Fibroblast of lung (primary cell): ENCODE data around the gene PKP1. TPM values are rescaled to one million over a fixed set of nuclear protein-coding genes. Genes with fewer than 3 reads are reported as not detected.

ENCODE experiments used
- DNase-seq, 2 donors: peaks; one replicate each; pipeline versions ENCODE4 v3.0.0 to v3.0.0-alpha.2; 2010; ENCODE audit warnings: low read depth in 2 of 2
- H2AFZ ChIP-seq: 2 replicates; pipeline ENCODE4 v1.5.1; 2012; ENCODE audit warnings: low read length, control low read depth, inconsistent platforms
- H3K27ac ChIP-seq: 2 replicates; pipeline ENCODE4 v1.5.1; 2011; ENCODE audit warnings: low read length, control low read depth; ENCODE audit not compliant: insufficient read depth
- H3K27me3 ChIP-seq: 2 replicates; pipeline ENCODE4 v1.5.1; 2011; ENCODE audit warnings: mild to moderate bottlenecking, low read length; ENCODE audit not compliant: control insufficient read depth, insufficient read depth
- H3K36me3 ChIP-seq: 2 replicates; pipeline ENCODE4 v1.5.1; 2011; ENCODE audit warnings: low read length; ENCODE audit not compliant: control insufficient read depth, insufficient read depth
- H3K4me1 ChIP-seq: 2 replicates; pipeline ENCODE4 v1.5.1; 2011; ENCODE audit warnings: low read length; ENCODE audit not compliant: control insufficient read depth, insufficient read depth; ENCODE audit errors: extremely low read depth
- H3K4me2 ChIP-seq: 2 replicates; pipeline ENCODE4 v1.5.1; 2011; ENCODE audit warnings: low read length, control low read depth; ENCODE audit not compliant: insufficient read depth; ENCODE audit errors: extremely low read depth
- H3K4me3 ChIP-seq, 4 experiments: fragments of 200-600 bp in 1 of 4; sonication (generic) in 1 of 4; replicated peaks in 1 of 4; 2 replicates each; pipeline ENCODE4 v1.5.1; 2011 to 2016; ENCODE audit warnings: low read length in 4 of 4, low read depth in 3 of 4, mild to moderate bottlenecking in 3 of 4, control low read depth in 2 of 4, inconsistent platforms in 1 of 4, mixed read lengths in 1 of 4; ENCODE audit not compliant: insufficient read depth in 1 of 4; ENCODE audit errors: control extremely low read depth in 1 of 4
- H3K79me2 ChIP-seq: 2 replicates; pipeline ENCODE4 v1.5.1; 2012; ENCODE audit warnings: mild to moderate bottlenecking, low read length, inconsistent platforms; ENCODE audit not compliant: control insufficient read depth, insufficient read depth
- H3K9ac ChIP-seq: 2 replicates; pipeline ENCODE4 v1.5.1; 2011; ENCODE audit warnings: mild to moderate bottlenecking, low read length, control low read depth; ENCODE audit not compliant: insufficient read depth
- H3K9me3 ChIP-seq: 2 replicates; pipeline ENCODE4 v1.5.1; 2012; ENCODE audit warnings: low read depth, low read length; ENCODE audit not compliant: control insufficient read depth, insufficient read depth
- H4K20me1 ChIP-seq: 2 replicates; pipeline ENCODE4 v1.5.1; 2011; ENCODE audit warnings: low read length; ENCODE audit not compliant: control insufficient read depth, insufficient read depth; ENCODE audit errors: extremely low read depth
- CTCF ChIP-seq, 2 donors: IDR thresholded peaks in 1 of 2; conservative IDR thresholded peaks in 1 of 2; 1 replicate in 1 of 2; 2 replicates in 1 of 2; pipeline ENCODE4 v1.5.1; 2011 to 2012; ENCODE audit warnings: low read length in 2 of 2, control low read depth in 1 of 2, inconsistent platforms in 1 of 2, low read depth in 1 of 2, mild to moderate bottlenecking in 1 of 2
- EZH2 ChIP-seq: IDR thresholded peaks from 2 replicates; pipeline ENCODE4 v1.5.1; 2012; ENCODE audit warnings: low read length, control low read depth, mild to moderate bottlenecking; ENCODE audit errors: missing control alignments
- polyA plus RNA-seq, 2 donors: library from polyadenylated mRNA; depleted of rRNA in 1 of 2; stranded (reverse) in 1 of 2; unstranded in 1 of 2; fragments of >200 nt; gene quantifications; 2 replicates each; pipeline ENCODE4 v1.2.1, GENCODE V29; 2011 to 2012; ENCODE audit warnings: missing spikeins in 1 of 2
- total RNA-seq: library from RNA; depleted of rRNA; stranded (reverse); fragments of >200 nt; gene quantifications from 2 replicates; pipeline ENCODE4 v1.2.1, GENCODE V29; 2014

Gene PKP1
- total and polyA plus RNA-seq, 2 donors (not counting 1 experiment from before 2014, with no cell fraction given), result under 0.01 to 0.08 TPM

- no peaks in the 10 kb centered on the region for H3K36me3 ChIP-seq
- TF ChIP-seq EZH2, result no peak
- TF ChIP-seq CTCF (conservative IDR thresholded peaks at IDR 0.05 in 1 of 2, IDR thresholded peaks at IDR 0.05 in 1 of 2; ENCODE audit: low read depth in 1 of 2, low read length in 2 of 2), result no peak
- H3K4me1 ChIP-seq, result peaks cover 32% of the 10 kb centered on the region
- H3K4me3 ChIP-seq, result no peak overlapping the region
- H3K4me2 ChIP-seq, result no peak overlapping the region
- H3K79me2 ChIP-seq, result no peaks in the 10 kb centered on the region
- no peaks in the 10 kb centered on the region for H4K20me1 ChIP-seq
- no peaks in the 10 kb centered on the region for H3K9me3 ChIP-seq
- H2AFZ ChIP-seq, result no peak overlapping the region
- no peak for DNase-seq
- no peaks in the 10 kb centered on the region for H3K27me3 ChIP-seq
- no peak overlapping the region for H3K27ac ChIP-seq
- H3K9ac ChIP-seq, result no peak overlapping the region
Observed at GRCh38 chr1:201264072-201264471, 19.2 kb upstream of the PKP1 start.

- Histone ChIP-seq H2AFZ (no peak overlapping the region), H3K9me3 (no peaks in the 10 kb centered on the region), H3K27me3 (no peaks in the 10 kb centered on the region), H3K9ac (no peak overlapping the region), H3K36me3 (no peaks in the 10 kb centered on the region), H3K27ac (no peak overlapping the region), H4K20me1 (no peaks in the 10 kb centered on the region), H3K4me3 (no peak overlapping the region), H3K4me2 (no peak overlapping the region), H3K4me1 (peaks cover 30% of the 10 kb centered on the region), H3K79me2 (no peaks in the 10 kb centered on the region)
- no peak for DNase-seq
- TF ChIP-seq EZH2 (no peak), CTCF (conservative IDR thresholded peaks at IDR 0.05 in 1 of 2, IDR thresholded peaks at IDR 0.05 in 1 of 2; ENCODE audit: low read depth in 1 of 2, low read length in 2 of 2) (no peak)
Observed at GRCh38 chr1:201264554-201264953, 18.8 kb upstream of the PKP1 start.

GRCh38 chr1:201265756-201266155 is 17.6 kb upstream of the PKP1 start:
- H3K9ac ChIP-seq, result no peak overlapping the region
- peaks cover 24% of the 10 kb centered on the region for H3K4me1 ChIP-seq
- peak in 1 of 2 donors; percentile 21 for DNase-seq
- TF ChIP-seq EZH2 (no peak), CTCF (conservative IDR thresholded peaks at IDR 0.05 in 1 of 2, IDR thresholded peaks at IDR 0.05 in 1 of 2; ENCODE audit: low read depth in 1 of 2, low read length in 2 of 2) (no peak)
- no peak overlapping the region for H3K4me3 ChIP-seq
- no peaks in the 10 kb centered on the region for H4K20me1 ChIP-seq
- H3K9me3 ChIP-seq, result no peaks in the 10 kb centered on the region
- H3K79me2 ChIP-seq, result no peaks in the 10 kb centered on the region
- H3K27me3 ChIP-seq, result no peaks in the 10 kb centered on the region
- H2AFZ ChIP-seq, result no peak overlapping the region
- H3K4me2 ChIP-seq, result no peak overlapping the region
- H3K27ac ChIP-seq, result no peak overlapping the region
- H3K36me3 ChIP-seq, result no peaks in the 10 kb centered on the region
